MM.1S (cell line): ENCODE measurements around the gene EVI5.

Source experiments
- EZH2 ChIP-seq: fragments of 300-600 bp; sonication (generic); optimal IDR thresholded peaks from 2 replicates; pipeline ENCODE3; 2017; ENCODE audit warnings: low read depth, mild to moderate bottlenecking, antibody characterized with exemption, low read length, mixed read lengths
- TF ChIP-seq, protein P1 (sequence below): fragments of 300-600 bp; sonication (generic); IDR thresholded peaks from 2 replicates; pipeline ENCODE4 v1.5.1; 2016; ENCODE audit warnings: antibody characterized with exemption, low read length, mixed read lengths

DNA sequence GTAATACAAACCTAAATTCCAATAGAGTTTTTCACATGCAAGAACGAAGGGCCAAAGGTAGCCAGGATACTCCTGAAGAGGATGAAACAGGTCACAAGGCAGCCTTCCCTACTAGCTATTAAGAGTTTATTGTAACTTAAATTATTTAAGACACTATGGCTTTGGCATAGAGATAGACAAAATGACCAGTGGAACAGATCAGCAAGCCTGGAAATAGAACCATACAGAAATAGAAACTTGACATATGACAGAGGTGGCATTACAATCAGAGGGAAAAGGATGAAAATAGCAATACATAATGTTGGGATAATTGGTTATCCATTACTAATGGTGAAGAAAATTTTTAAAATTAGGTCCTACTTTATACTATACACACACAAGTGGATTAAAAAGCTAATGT is 314.7 kb downstream of the EVI5 start:
- TF ChIP-seq, protein P1, sequence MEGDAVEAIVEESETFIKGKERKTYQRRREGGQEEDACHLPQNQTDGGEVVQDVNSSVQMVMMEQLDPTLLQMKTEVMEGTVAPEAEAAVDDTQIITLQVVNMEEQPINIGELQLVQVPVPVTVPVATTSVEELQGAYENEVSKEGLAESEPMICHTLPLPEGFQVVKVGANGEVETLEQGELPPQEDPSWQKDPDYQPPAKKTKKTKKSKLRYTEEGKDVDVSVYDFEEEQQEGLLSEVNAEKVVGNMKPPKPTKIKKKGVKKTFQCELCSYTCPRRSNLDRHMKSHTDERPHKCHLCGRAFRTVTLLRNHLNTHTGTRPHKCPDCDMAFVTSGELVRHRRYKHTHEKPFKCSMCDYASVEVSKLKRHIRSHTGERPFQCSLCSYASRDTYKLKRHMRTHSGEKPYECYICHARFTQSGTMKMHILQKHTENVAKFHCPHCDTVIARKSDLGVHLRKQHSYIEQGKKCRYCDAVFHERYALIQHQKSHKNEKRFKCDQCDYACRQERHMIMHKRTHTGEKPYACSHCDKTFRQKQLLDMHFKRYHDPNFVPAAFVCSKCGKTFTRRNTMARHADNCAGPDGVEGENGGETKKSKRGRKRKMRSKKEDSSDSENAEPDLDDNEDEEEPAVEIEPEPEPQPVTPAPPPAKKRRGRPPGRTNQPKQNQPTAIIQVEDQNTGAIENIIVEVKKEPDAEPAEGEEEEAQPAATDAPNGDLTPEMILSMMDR = no peak
- no peak for TF ChIP-seq EZH2
